Hepatocyte (in vitro differentiated cells): ENCODE results near the gene ATG101.

ENCODE experiments used
- CTCF ChIP-seq: fragments of 200-600 bp; sonication (generic); IDR thresholded peaks from 2 replicates; pipeline ENCODE4 v1.5.1; 2016; ENCODE audit warnings: antibody characterized with exemption, mild to moderate bottlenecking; ENCODE audit not compliant: poor library complexity
- EZH2 ChIP-seq: fragments of 200-600 bp; sonication (generic); IDR thresholded peaks from 2 replicates; pipeline ENCODE4 v1.6.1; 2016; ENCODE audit warnings: antibody characterized with exemption, mild to moderate bottlenecking, borderline replicate concordance
- EZH2phosphoT487 ChIP-seq: fragments of 200-600 bp; sonication (generic); IDR thresholded peaks from one replicate; pipeline ENCODE4 v1.6.1; 2018; ENCODE audit warnings: antibody characterized with exemption, mild to moderate bottlenecking, low read depth, moderate library complexity; ENCODE audit not compliant: unreplicated experiment, severe bottlenecking

GRCh38 chr12:52057638-52058576 lies 11.9 kb upstream of the ATG101 start:
- TF ChIP-seq CTCF (no peak), EZH2phosphoT487 (no peak), EZH2 (no peak)
